ENCODE measurements around the gene BAIAP2.

Gene BAIAP2

GRCh38 chr17:81000631-81001357 lies 34.2 kb upstream of the BAIAP2 start:
- in situ Hi-C loops (cut with HindIII; ENCODE audit: low sequenced_read_pairs): no loop called here
- no peak overlapping the region for H3K4me3 ChIP-seq (ENCODE audit: low read depth, low read length)

GRCh38 chr17:81002013-81002384 lies 33.0 kb upstream of the BAIAP2 start:
- no peak overlapping the region for H3K4me3 ChIP-seq (ENCODE audit: low read depth, low read length)
- DNase-seq (ENCODE audit: low read depth): no peak
- in situ Hi-C loops (cut with HindIII; ENCODE audit: low sequenced_read_pairs): no loop called here
- TF ChIP-seq CTCF (IDR thresholded peaks at IDR 0.05; ENCODE audit: low read depth, low read length, missing control alignments): no peak

More at GRCh38 chr17:81000631-81001357, 34.2 kb upstream of the BAIAP2 start:
- DNase-seq (ENCODE audit: low read depth): no peak
- no peak for TF ChIP-seq CTCF (IDR thresholded peaks at IDR 0.05; ENCODE audit: low read depth, low read length, missing control alignments)

- in situ Hi-C loops (cut with HindIII; ENCODE audit: low sequenced_read_pairs): no loop called here
- no peak for TF ChIP-seq CTCF (IDR thresholded peaks at IDR 0.05; ENCODE audit: low read depth, low read length, missing control alignments)
- H3K4me3 ChIP-seq (ENCODE audit: low read depth, low read length): no peak overlapping the region
- DNase-seq (ENCODE audit: low read depth): no peak
Observed at GRCh38 chr17:81002409-81003361, 32.3 kb upstream of the BAIAP2 start.

GRCh38 chr17:81003711-81004475 lies 31.1 kb upstream of the BAIAP2 start:
- H3K4me3 ChIP-seq (ENCODE audit: low read depth, low read length): peak overlapping the region; percentile 22

GRCh38 chr17:81006891-81007290 lies 28.1 kb upstream of the BAIAP2 start:
- no peak for TF ChIP-seq CTCF (IDR thresholded peaks at IDR 0.05; ENCODE audit: low read depth, low read length, missing control alignments)
- in situ Hi-C loops (cut with HindIII; ENCODE audit: low sequenced_read_pairs): no loop called here
- DNase-seq (ENCODE audit: low read depth): no peak
- no peak overlapping the region for H3K4me3 ChIP-seq (ENCODE audit: low read depth, low read length)

More at GRCh38 chr17:81003711-81004475, 31.1 kb upstream of the BAIAP2 start:
- no peak for DNase-seq (ENCODE audit: low read depth)
- in situ Hi-C loops (cut with HindIII; ENCODE audit: low sequenced_read_pairs): no loop called here
- TF ChIP-seq CTCF (IDR thresholded peaks at IDR 0.05; ENCODE audit: low read depth, low read length, missing control alignments): no peak

GRCh38 chr17:81008140-81008539 lies 26.8 kb upstream of the BAIAP2 start:
- DNase-seq (ENCODE audit: low read depth): no peak
- no peak overlapping the region for H3K4me3 ChIP-seq (ENCODE audit: low read depth, low read length)
- in situ Hi-C loops (cut with HindIII; ENCODE audit: low sequenced_read_pairs): no loop called here
- TF ChIP-seq CTCF (IDR thresholded peaks at IDR 0.05; ENCODE audit: low read depth, low read length, missing control alignments): no peak

Data from astrocyte of the cerebellum (primary cell).